Fibroblast of upper back skin (primary cell): ENCODE measurements around the gene PCID2.
"Not testable (repeated sequence)": the region's sequence is repeated elsewhere in the genome, so short reads cannot be mapped to it uniquely, and the experiment has no call there.

Experiments used
- DNase-seq: peaks from one replicate; pipeline ENCODE4 v3.0.0-alpha.2; 2013

PCID2 gene

GRCh38 chr13:113208421-113209335 lies at the start of gene PCID2:
PCID2 (minus strand) TSS chr13:113208669; CDS start chr13:113208634, 35 bp downstream.
- peak; percentile 85 for DNase-seq

- not testable (repeated sequence) for DNase-seq
These were observed 49.4 kb upstream of the PCID2 start for GRCh38 chr13:113257908-113258307.

- DNase-seq: no peak
These were observed 44.1 kb upstream of the PCID2 start for GRCh38 chr13:113252516-113253095.

GRCh38 chr13:113245849-113246796 lies 37.7 kb upstream of the PCID2 start:
- no peak for DNase-seq

GRCh38 chr13:113243847-113244246 lies 35.4 kb upstream of the PCID2 start:
- no peak for DNase-seq

- not testable (repeated sequence) for DNase-seq
These were observed 33.2 kb upstream of the PCID2 start for GRCh38 chr13:113241623-113242022.

GRCh38 chr13:113239986-113240385 lies 31.5 kb upstream of the PCID2 start:
- DNase-seq: no peak

- DNase-seq: no peak
These were observed 30.9 kb upstream of the PCID2 start for GRCh38 chr13:113239357-113239756.

GRCh38 chr13:113238536-113238935 lies 30.1 kb upstream of the PCID2 start:
- DNase-seq: no peak

GRCh38 chr13:113233101-113233500 lies 24.6 kb upstream of the PCID2 start:
- no peak for DNase-seq

- no peak for DNase-seq
These were observed 23.9 kb upstream of the PCID2 start for GRCh38 chr13:113232208-113233003.

GRCh38 chr13:113231306-113232207 lies 23.1 kb upstream of the PCID2 start:
- DNase-seq: no peak

- DNase-seq: no peak
These were observed 21.3 kb upstream of the PCID2 start for GRCh38 chr13:113229791-113230190.

- no peak for DNase-seq
These were observed 20.7 kb upstream of the PCID2 start for GRCh38 chr13:113229161-113229560.

- no peak for DNase-seq
These were observed 18.5 kb upstream of the PCID2 start for GRCh38 chr13:113226873-113227450.

GRCh38 chr13:113225515-113225914 lies 17.0 kb upstream of the PCID2 start:
- no peak for DNase-seq

- no peak for DNase-seq
These were observed 16.0 kb upstream of the PCID2 start for GRCh38 chr13:113224486-113224885.

GRCh38 chr13:113223070-113223469 lies 14.6 kb upstream of the PCID2 start:
- DNase-seq: no peak

- DNase-seq: no peak
These were observed 12.4 kb upstream of the PCID2 start for GRCh38 chr13:113220877-113221276.

GRCh38 chr13:113220141-113220598 lies 11.7 kb upstream of the PCID2 start:
- no peak for DNase-seq
